Stimulated activated CD8-positive, alpha-beta memory T cell treated with anti-CD3 and anti-CD28 coated beads, Interleukin-7, amount 100 ng/mL, for 48 hours (primary cell): ENCODE data around the gene DNA2.
A peak's percentile ranks its signal among the peaks of the same experiment; 100 is the strongest.
"Not testable (repeated sequence)": the region's sequence is repeated elsewhere in the genome, so short reads cannot be mapped to it uniquely, and the experiment has no call there.

Source experiments
- DNase-seq, 2 donors: peaks; one replicate each; pipeline ENCODE4 v3.0.0-alpha.2; 2020; ENCODE audit warnings: low read depth in 1 of 2; ENCODE audit errors: extremely low read depth in 1 of 2

DNA2 gene

DNA sequence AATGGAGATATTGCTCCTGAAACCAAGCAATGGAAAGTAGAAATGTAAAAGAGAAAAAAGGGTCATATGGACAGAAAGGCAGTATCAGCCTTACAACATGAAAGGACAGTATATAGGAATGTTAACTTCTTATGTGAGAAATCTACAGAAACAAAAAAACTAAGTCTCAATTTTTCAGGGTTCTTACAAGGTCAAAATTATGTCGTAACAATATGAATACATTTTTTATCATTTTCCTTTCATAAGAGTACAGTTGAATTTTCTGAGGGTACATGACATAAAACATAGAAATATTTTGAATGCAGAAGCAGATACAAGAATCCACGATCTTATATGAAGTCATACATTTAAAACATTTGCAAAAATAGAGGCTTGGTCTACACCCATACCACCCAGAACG is 10.7 kb downstream of the DNA2 start:
- no peak for DNase-seq

DNA sequence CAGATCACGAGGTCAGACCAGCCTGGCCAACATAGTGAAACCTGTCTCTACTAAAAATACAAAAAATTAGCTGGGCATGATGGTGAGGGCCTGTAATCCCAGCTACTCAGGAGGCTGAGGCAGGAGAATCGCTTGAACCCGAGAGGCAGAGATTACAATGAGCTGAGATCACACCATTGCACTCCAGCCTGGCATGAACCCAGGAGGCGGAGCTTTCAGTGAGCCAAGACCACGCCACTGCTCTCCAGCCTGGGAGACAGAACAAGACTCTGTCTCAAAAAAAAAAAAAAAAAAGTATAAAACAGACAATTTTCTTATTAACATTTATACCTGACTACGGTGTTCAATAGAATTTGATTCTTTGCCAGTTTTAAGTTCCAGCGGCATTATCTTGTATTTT is 22.1 kb downstream of the DNA2 start:
- not testable (repeated sequence) for DNase-seq

DNA sequence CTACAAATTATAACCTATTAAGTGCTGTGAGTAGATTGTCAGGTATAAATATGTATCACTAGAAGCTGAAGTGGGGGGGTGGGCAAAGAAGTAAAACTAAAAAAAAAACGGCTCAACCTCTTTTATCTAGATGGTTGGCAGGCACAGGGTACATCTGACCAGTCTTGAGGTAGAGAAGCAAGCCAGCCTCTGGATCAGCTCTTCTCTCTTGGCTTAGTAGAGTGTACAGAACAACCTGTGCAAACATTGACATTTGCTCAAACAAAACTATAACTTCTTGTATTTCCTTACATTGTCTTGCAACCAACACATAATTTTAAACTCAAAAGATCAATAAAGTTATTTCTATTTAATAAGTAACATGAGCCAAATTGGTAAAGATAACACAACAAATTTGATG is 25.6 kb downstream of the DNA2 start:
- no peak for DNase-seq

DNA sequence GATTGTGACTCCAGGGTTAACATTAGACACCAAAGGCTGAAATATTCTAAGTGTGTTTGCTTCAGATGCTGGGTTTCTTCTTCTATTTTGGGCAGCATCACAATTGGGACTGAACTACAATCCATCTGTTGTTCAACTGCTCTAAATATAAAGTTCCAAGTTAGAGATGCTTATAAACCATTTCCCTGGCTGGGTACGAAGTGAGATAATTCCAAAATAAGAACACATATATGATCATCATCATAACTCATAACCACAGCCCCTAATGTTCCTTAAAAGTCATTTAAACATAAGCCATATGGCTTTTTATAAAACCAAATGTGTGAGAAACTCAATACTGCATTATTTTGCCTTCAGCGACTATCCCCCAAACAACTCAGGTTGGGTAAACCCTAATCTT is 28.8 kb downstream of the DNA2 start:
- DNase-seq = no peak

DNA sequence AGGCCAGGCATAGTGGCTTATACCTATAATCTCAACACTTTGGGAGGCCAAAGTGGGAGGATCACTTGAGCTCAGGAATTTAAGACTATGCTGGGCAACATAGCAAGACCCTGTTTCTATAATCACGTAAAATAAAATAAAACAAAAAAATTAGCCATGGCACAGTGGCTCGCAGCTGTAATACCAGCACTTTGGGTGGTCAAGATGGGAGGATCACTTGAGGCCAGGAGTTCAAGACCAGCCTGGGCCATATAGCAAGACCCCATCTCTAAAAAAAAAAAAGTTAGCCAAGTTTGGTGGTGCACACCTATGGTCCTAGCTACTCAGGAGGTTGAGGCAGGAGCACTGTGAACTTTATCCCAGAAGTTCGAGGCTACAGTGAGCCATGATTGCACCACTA is 30.9 kb downstream of the DNA2 start:
- no peak for DNase-seq

DNA sequence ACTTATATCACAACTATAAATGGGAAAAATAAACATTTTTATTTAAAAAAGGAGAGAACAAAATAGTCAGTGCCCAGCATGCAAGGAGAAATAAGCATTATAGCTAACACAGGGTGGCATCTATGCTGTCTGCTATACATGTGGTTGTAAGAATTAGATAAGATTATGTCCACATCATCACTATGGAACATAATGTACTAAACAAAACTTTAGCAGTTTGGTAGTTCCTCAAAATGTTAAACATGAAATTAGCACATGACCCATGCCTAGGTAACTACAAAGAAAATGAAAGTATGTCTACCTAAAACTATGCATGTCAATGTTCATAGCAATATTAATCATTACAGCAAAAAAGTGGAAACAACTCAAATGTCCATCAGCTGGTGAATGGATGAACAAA is 36.0 kb downstream of the DNA2 start:
- no peak for DNase-seq

DNA sequence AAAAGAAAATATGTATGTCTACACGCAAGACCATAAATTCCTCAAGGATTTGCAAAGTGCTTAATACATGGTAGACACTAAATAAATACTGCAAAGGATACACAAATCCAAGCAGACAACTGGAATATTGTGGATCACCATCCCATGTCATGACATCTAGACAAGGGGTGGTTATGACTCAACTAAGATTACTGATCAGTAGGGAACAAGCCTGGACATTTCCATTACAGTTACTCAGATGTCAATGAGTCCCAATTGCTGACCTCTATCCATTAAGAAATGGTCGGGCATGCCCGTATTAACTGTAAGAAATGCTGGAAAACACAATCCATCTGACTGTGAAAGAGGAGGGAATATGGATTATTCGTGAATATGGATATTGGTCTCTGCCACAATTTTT is 37.1 kb downstream of the DNA2 start:
- no peak for DNase-seq

DNA sequence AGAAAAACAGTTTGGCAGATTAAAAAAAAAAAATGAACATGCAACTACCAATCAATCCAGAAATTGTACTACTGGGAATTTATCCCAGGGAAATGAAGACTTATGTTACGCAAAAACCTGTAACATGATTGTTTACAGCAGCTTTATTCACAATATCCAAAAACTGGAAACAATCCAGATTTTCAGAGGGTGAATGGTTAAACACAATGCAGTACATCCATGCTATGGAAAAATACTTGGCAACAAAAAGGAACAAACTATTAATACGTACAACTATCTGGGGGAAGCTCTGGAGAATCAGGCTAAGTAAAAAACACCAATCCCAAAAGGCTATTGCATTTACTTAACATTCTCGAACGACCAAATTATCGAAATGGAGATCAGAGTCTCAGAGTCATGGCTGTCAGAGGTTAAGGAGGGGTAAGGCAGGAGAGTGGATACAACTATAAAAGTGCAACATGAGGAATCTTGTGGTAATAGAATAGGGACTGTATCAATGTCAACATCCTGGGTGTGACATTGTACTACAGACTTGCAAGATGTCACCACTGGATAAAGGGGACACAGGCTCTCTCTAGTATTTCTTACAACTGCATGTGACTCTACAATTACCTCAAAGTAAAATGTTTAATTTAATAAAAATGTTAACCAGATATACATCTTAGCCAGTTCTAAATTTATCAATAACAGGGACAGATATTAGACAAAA is 43.2 kb downstream of the DNA2 start:
- DNase-seq = no peak

DNA sequence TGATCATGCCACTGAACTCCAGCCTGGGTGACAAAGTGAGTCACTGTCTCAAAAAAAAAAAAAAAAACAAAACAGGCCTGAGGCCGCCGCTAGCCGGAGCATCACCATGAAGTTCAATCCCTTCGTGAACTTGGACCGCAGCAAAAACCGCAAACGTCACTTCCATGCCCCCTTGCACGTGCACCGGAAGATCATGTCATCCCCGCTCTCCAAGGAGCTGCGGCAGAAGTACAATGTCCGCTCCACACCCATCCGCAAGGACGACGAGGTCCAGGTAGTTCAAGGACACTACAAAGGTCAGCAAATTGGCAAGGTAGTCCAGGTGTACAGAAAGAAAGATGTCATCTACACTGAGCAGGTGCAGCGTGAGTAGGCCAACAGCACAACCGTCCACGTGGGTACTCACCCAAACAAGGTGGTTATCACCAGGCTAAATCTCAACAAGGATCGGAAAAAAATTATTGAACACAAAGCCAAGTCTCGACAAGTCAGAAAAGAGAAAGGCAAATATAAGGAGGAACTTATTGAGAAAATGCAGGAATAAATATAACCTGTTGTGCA is 47.2 kb downstream of the DNA2 start:
- no peak for DNase-seq

DNA sequence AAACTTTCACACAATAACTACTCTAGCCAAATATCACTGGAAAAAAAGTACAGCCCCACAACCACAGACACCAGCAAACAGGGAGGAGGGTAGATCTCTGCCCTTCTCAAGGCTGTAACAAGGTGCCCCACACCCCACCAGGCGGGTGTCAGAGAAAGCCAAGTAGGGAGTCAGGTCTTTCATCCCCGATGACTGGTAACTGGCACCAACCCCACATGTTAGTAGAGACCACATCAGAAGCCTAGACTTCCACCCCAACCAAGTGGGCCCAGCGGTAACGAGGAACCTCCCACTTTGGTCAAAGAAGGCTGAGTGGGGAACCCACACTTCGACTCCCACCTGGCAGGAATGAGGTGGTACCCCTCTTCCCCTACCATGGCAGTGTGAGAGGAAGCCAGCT is 48.3 kb downstream of the DNA2 start:
- peak; percentile 16 to 56 for DNase-seq

DNA sequence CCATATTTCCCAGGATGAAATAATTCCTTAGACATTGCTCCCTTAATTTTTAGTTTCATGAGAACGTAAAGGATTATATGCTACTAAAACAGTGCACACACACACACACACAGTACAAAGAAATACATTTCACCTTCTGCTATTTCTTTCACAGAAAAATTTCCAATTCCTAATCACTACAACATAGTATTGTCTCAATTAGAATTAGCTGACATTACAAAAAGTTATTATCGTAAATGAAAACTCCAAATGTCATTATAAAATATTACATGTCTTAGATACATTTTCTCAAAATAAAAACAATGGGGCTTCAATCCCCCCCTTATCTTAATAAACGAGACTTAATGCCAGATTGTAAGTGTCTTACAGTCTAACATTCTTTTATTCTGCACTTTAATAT is 52.4 kb downstream of the DNA2 start:
- DNase-seq = no peak

DNA sequence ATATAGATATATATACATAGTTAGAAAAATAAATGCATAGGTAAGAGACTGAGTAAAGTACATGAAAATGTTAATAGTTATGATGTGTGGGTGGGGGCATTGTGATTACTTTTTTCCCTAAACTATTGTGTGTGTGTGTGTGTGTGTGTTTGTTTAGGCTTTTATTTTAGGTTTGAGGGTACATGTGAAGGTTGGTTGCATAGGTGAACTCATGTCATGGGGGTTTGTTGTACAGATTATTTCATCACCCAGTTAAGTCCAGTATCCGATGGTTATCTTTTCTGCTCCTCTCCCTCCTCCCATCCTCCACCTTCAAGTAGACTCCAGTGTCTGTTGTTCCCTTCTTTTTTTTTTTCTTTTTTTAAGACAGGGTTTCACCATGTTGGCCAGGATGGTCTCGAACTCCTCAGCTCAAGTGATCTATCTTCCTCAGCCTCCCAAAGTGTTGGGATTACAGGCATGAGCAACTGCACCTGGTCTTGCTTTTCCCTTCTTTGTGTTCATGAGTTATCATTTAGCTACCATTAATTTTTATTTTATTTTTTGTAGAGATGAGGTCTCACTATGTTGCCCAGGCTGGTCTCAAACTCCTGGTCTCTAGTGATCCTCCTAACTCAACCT is 62.8 kb downstream of the DNA2 start:
- no peak for DNase-seq

DNA sequence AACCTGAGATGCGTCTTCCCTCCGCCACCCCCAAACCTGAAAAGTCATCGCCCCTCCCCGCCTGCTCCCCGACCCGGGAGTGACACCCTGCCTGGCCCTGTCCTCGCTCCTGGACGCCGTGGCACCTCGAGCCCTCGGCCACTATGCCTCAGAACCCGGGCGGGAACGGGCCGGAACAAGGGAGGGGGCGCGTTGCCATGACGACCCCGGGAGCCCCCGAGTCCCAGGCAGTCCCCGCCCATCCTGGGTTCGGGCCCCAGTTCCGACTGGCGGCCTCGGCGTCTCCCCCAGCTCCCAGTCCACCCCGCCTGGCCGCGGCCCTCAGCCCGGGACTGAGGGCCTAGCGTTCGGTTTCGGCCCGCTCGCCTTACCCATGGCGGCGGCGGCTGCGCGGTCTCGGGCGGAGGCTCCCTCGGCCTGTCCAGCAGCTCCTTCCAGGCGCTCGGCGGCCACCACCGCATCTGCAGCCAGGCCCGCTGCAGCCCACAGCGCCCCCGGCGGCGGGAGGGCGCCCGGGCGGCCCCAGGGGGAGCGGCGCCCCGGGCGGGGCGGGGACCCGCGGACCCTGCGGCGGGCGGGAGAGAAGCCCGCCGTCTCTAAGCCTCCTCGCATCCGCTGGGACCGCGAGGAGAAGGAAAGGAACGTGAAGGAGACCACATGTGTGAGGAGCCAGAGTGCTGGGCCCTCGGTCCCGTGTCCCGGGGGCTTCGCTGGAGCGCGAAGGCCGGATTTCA is 64.8 kb downstream of the DNA2 start, which contains the start of gene RUFY2:
Gene RUFY2, minus strand, starts transcription at position 463 of the 734 bp plus-strand sequence. Its CDS starts 88 bp downstream, at position 375.
- peak; percentile 53 to 57 for DNase-seq

DNA sequence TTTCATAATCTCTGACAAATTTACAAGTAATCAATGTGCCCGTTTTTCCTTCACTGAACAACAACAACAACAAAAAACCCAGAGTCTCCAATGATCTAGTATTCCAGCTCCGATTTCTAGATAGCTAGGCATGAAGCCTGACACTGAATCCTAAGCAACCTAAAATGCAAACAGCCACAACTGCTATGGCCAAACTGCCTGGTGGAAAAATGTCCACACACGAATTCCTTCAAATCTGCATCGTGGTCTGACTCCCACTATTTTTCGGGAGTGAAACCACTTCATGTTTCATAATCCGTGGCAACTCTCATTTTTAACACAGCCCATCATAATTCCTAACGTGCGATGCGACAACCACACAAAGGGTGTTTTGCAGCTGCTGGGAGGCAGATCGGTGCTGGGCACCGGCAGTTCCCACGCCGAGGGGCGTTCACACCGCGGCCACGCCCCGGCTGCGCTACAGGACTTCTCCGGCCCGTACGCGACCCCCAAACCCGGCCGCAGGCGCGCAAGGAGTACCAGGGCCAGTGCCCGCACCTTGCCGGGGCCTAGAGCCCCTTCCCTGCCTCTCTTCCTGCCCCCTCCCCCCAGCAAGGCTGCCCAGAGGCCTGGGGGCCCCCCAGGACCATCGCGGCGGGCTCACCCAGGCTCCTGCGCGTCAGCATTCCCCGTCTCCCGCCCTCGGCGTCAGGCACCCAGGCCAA is 65.5 kb downstream of the DNA2 start:
- DNase-seq = peak; percentile 16 to 26

DNA sequence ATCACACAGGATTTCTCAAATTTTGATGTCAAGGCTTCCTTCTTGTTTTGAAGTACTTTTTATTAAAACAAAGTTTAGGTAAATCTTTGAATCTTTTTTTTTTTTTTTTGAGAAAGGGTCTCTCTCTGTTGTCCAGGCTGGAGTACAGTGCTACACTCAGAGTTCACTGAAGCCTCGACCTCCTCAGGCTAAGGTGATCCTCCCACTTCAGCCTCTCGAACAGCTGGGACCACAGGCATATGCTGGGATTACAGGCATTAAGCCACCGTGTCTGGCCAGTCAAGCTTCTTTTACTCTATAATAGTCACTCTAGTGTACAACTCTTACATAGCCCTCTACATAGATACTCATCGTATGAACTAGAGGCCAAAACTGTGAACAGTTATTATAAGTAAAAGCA is 68.1 kb downstream of the DNA2 start:
- no peak for DNase-seq

DNA sequence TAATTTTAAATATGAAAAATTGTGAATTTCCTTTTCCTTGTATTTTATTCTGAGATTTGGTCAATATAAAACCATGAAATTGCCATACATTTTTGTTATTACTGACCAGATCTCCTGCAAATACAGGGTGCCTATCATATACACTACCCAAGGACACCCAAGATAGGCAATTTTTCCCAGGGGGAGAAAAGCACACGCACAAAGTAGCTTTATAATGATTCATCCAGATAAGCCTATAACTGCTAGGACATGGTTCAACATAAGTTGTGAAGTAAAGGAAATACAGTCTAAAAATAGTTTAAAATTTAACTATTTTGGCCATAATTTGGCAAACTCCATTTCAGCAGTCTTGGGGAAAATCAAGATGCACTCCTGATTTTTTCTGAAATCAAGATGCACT is 69.5 kb downstream of the DNA2 start:
- DNase-seq = no peak

DNA sequence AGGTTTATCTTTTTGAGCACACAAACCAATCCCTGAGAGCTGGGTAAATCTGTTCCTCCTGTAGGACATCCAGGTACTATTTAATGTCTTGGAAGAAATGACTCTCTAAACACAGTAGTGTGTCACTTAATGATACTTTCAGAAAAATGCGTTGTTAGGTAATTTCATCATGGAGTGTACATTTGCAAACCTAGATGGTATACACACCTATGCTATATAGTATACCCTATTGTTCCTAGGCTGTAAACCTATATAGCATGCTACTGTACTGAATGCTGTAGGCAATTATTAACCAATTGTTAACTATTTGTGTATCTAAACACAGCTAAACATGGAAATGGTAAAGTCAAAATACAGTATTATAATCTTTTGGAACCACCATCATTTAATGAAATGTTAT is 74.8 kb downstream of the DNA2 start:
- DNase-seq = no peak

DNA sequence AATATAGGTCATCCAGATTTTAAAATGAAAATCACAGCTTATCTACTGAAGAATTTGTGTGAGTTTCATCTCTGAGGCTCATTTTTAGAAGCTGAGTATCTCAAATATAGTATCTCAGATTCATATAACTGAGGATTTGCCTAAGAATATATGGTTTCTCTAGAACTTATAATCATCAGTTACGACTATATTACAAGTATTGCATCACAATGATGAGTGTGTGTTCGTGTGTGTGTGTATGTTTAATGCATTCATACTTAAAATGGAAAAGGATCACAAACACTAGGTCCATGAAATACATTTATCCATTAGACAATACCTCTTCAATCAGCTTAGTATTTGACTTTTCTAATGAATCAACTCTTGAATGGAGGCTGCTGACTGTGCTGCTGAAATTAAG is 86.0 kb downstream of the DNA2 start:
- DNase-seq = no peak

DNA sequence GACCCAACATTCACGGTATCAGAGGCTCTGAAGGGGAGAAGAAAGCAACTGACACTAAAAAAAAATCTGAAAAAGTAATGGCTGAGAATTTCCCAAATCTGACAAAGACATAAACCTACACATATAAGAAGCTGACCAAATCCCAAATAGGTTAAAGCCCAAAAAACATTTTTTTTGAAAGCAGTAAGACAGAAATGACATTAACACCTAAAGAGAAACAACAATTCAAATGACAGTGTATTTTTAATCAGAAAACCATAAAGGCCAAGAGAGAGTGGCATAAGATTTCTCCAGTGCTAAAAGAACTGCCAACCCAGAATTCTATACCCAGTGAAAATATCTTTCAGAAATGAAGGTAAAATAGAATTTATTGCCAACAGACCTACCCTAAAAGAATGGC is 100.2 kb downstream of the DNA2 start:
- no peak for DNase-seq

DNA sequence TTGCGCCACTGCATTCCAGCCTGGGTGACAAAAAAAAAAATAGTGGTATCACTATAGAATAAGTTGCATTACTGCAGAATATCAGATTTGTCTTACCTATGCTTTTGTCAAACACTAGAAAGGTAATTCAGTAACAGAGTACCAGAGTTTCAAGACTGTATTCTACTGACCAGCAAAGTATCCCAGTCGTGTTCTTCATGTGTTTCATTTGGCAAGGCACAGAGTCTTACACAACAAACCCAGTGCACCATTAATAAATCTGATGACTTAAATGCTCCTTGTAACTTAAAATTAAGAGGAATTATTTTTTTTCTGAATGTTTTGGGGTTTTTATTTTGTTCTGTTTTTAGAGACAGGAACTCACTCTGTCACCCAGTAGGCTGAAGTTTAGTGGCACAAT is 104.7 kb downstream of the DNA2 start:
- no peak for DNase-seq

DNA sequence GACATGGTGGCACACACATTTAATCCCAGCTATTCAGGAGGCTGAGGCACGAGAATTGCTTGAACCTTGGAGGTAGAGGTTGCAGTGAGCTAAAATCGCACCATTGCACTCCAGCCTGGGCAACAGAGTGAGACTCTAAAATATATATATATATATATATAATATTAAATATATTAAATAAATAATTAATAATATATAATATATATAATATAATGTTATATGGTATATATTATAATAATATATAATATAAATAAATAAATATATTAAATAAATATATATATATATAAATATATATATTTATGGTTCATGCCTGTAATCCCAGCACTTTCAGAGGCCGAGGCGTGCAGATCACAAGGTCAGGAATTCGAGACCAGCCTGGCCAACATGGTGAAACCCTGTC is 105.2 kb downstream of the DNA2 start:
- DNase-seq = no peak
